Ovary (tissue), 3 donors: ENCODE results near the gene UBR1.

Experiments used
- CTCF ChIP-seq, 3 donors: fragments of 450-650 bp in 2 of 3; fragments of 200-600 bp in 1 of 3; IDR thresholded peaks; one replicate each; pipeline versions ENCODE4 v1.5.1 to v1.8.0; 2016 to 2022; ENCODE audit warnings: antibody characterized with exemption in 3 of 3, mild to moderate bottlenecking in 1 of 3
- EP300 ChIP-seq: sonication (generic); formaldehyde crosslinking; IDR thresholded peaks from one replicate; pipeline ENCODE4 v1.6.1; 2017; ENCODE audit warnings: antibody characterized with exemption
- POLR2A ChIP-seq: fragments of 450-650 bp; IDR thresholded peaks from one replicate; pipeline ENCODE4 v1.6.1; 2017; ENCODE audit warnings: antibody characterized with exemption, mild to moderate bottlenecking, moderate library complexity
- donor health status: DM: no; HTN: no; CAD: no.

GRCh38 chr15:43151688-43152087 lies 45.9 kb upstream of the UBR1 start:
- TF ChIP-seq POLR2A (no peak), EP300 (no peak), CTCF (IDR thresholded peaks at IDR 0.05) (no peak)
